ENCODE measurements around the gene TMC7. TPM values are rescaled to one million over a fixed set of nuclear protein-coding genes. Genes with fewer than 3 reads are reported as not detected.

TMC7 gene
- total and polyA plus RNA-seq, 2 of the 13 experiments (the other 11 are each of a cell fraction or from before 2014, with no cell fraction given): 1.2 to 5.1 TPM

- peak; percentile 82 for FAIRE-seq
- in situ Hi-C loops (cut with HindIII; ENCODE audit: extremely low pct_ligation_motif_present, low pct_unique_long_range_greater_than_20kb): loop anchor here (5.0 kb wide), 1 partner anchor 90 kb away; the partner anchor contains the start of gene TMC7
- no peak for TF ChIP-seq AGO2 (optimal IDR thresholded peaks at IDR 0.05; ENCODE audit: low read depth, low read length)
- TF ChIP-seq KLF9 (CRISPR knock-in tag; IDR thresholded peaks at IDR 0.05; ENCODE audit: low read depth): no peak
- TF ChIP-seq ZEB1 (IDR thresholded peaks at IDR 0.05; ENCODE audit: insufficient replicate concordance, low read depth): no peak
- TF ChIP-seq KLF13 (CRISPR knock-in tag; IDR thresholded peaks at IDR 0.05): no peak
- TF ChIP-seq ZNF331 (CRISPR knock-in tag; IDR thresholded peaks at IDR 0.05): peak; percentile 36; the same call in 1 of the 2 replicates
- TF ChIP-seq, protein P1, sequence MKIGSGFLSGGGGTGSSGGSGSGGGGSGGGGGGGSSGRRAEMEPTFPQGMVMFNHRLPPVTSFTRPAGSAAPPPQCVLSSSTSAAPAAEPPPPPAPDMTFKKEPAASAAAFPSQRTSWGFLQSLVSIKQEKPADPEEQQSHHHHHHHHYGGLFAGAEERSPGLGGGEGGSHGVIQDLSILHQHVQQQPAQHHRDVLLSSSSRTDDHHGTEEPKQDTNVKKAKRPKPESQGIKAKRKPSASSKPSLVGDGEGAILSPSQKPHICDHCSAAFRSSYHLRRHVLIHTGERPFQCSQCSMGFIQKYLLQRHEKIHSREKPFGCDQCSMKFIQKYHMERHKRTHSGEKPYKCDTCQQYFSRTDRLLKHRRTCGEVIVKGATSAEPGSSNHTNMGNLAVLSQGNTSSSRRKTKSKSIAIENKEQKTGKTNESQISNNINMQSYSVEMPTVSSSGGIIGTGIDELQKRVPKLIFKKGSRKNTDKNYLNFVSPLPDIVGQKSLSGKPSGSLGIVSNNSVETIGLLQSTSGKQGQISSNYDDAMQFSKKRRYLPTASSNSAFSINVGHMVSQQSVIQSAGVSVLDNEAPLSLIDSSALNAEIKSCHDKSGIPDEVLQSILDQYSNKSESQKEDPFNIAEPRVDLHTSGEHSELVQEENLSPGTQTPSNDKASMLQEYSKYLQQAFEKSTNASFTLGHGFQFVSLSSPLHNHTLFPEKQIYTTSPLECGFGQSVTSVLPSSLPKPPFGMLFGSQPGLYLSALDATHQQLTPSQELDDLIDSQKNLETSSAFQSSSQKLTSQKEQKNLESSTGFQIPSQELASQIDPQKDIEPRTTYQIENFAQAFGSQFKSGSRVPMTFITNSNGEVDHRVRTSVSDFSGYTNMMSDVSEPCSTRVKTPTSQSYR (CRISPR knock-in tag; IDR thresholded peaks at IDR 0.05; ENCODE audit: borderline replicate concordance): peak; percentile 25; the same call in 1 of the 2 replicates
- TF ChIP-seq ZBTB4 (CRISPR knock-in tag; IDR thresholded peaks at IDR 0.05; ENCODE audit: borderline replicate concordance): peak; percentile 58
- no peak for TF ChIP-seq NFYC (CRISPR knock-in tag; IDR thresholded peaks at IDR 0.05)
- TF ChIP-seq ZNF766 (CRISPR knock-in tag; IDR thresholded peaks at IDR 0.05; ENCODE audit: borderline replicate concordance): no peak
- TF ChIP-seq ZNF782 (CRISPR knock-in tag; IDR thresholded peaks at IDR 0.05; ENCODE audit: borderline replicate concordance): no peak
- no peak for TF ChIP-seq SOX13 (IDR thresholded peaks at IDR 0.05)
- TF ChIP-seq SOX13 (CRISPR knock-in tag; conservative IDR thresholded peaks at IDR 0.05 in 1 of 2, IDR thresholded peaks at IDR 0.05 in 1 of 2): peak in 1 of 2 experiments; percentile 30; a peak in 1 of 4 replicates
- TF ChIP-seq ZKSCAN5 (CRISPR knock-in tag; IDR thresholded peaks at IDR 0.05): no peak
- 0 out of 2 replicates have a peak, but pooled peaks have one; percentile 53 for TF ChIP-seq REL (CRISPR knock-in tag; conservative IDR thresholded peaks at IDR 0.05)
- TF ChIP-seq RBM39 (IDR thresholded peaks at IDR 0.05; ENCODE audit: low read depth, low read length, poor library complexity, severe bottlenecking): no peak
- no peak for TF ChIP-seq ZNF878 (CRISPR knock-in tag; IDR thresholded peaks at IDR 0.05)
These were observed 88.4 kb downstream of the TMC7 start for GRCh38 chr16:19071811-19072777.

More at GRCh38 chr16:19071811-19072777, 88.4 kb downstream of the TMC7 start:
- WGBS (ENCODE audit: low lambda C conversion rate): 72% methylated on average over 21 of the region's 21 CpGs
- intact Hi-C loops (cut with micrococcal nuclease; ENCODE audit: unreplicated experiment): loop anchor here (1.0 kb wide), 1 partner anchor 89 kb away; the partner anchor contains the start of gene TMC7
- peak; percentile 75 for DNase-seq (ENCODE audit: low spot score)
- H2AFZ ChIP-seq (ENCODE audit: low read length): no peak overlapping the region
- H3K9ac ChIP-seq (ENCODE audit: insufficient read depth, low read depth, low read length): no peak overlapping the region
- BruUV-seq (replicated peaks): no TSS peak
- peaks cover 20 to 34% of the 10 kb centered on the region in 2 experiments for H3K36me3 ChIP-seq (replicated peaks in 1 of 2; ENCODE audit: control insufficient read depth in 1 of 2, insufficient read depth in 2 of 2, low read length in 2 of 2)
- H3K79me2 ChIP-seq (ENCODE audit: insufficient read depth, low read length): peaks cover 11% of the 10 kb centered on the region
- POLR2A ChIA-PET: interaction anchor here (2.5 kb wide), 1 partner anchor 89 kb away, joined by 10 read pairs; the partner anchor contains the start of gene TMC7
- H3K27me3 ChIP-seq (ENCODE audit: control insufficient read depth in 1 of 2, insufficient read depth in 2 of 2, low read length in 2 of 2): no peaks in the 10 kb centered on the region; a peak in 1 of 5 replicates
- H3K27ac ChIP-seq (ENCODE audit: extremely low read length, insufficient read depth, low read length): no peak overlapping the region
- no peaks in the 10 kb centered on the region for H4K20me1 ChIP-seq (ENCODE audit: insufficient read depth, low read length)
- H3K4me1 ChIP-seq (ENCODE audit: insufficient read depth, low read length): peaks cover 18% of the 10 kb centered on the region
- ATAC-seq: peak; percentile 67
- no peak overlapping the region for H3K4me2 ChIP-seq (ENCODE audit: low read depth, low read length)
- H3K4me3 ChIP-seq (replicated peaks in 1 of 3; ENCODE audit: insufficient read depth in 1 of 3, low read depth in 2 of 3, low read length in 3 of 3): no peak overlapping the region
- CTCF ChIA-PET (ENCODE audit: low intra/inter-chr PET ratio, low total read pairs): interaction anchor here (1.2 to 6.5 kb wide), 2 partner anchors 91 to 103 kb away, joined by 9 to 172 read pairs; partner anchors contain the start of gene TMC7
- H3K9me3 ChIP-seq (ENCODE audit: low read length): no peaks in the 10 kb centered on the region
